Measurements from ENCODE around the gene TRRAP. TPM values are rescaled to one million over a fixed set of nuclear protein-coding genes. Genes with fewer than 3 reads are reported as not detected.
A peak's percentile ranks its signal among the peaks of the same experiment; 100 is the strongest.
"Not testable (repeated sequence)": the region's sequence is repeated elsewhere in the genome, so short reads cannot be mapped to it uniquely, and the experiment has no call there.

The TRRAP gene
- 48.7 TPM for polyA plus RNA-seq (ENCODE audit: insufficient read length)
- long read RNA-seq, donor 1: 0 reads
- long read RNA-seq, donor 2, partial matches to known transcripts: 9 of 9 reads
- long read RNA-seq, donor 2, other reads (novel, unspliced or antisense): 0 of 9 reads
- long read RNA-seq, donor 3: 0 reads
- long read RNA-seq, donor 4: 0 reads
- long read RNA-seq, donor 5, partial matches to known transcripts: 11 of 11 reads
- long read RNA-seq, donor 5, other reads (novel, unspliced or antisense): 0 of 11 reads
- long read RNA-seq, donor 6: 0 reads
- long read RNA-seq, donor 7, partial matches to known transcripts: 31 of 31 reads
- long read RNA-seq, donor 7, other reads (novel, unspliced or antisense): 0 of 31 reads
- long read RNA-seq, donor 8: 0 reads

DNA sequence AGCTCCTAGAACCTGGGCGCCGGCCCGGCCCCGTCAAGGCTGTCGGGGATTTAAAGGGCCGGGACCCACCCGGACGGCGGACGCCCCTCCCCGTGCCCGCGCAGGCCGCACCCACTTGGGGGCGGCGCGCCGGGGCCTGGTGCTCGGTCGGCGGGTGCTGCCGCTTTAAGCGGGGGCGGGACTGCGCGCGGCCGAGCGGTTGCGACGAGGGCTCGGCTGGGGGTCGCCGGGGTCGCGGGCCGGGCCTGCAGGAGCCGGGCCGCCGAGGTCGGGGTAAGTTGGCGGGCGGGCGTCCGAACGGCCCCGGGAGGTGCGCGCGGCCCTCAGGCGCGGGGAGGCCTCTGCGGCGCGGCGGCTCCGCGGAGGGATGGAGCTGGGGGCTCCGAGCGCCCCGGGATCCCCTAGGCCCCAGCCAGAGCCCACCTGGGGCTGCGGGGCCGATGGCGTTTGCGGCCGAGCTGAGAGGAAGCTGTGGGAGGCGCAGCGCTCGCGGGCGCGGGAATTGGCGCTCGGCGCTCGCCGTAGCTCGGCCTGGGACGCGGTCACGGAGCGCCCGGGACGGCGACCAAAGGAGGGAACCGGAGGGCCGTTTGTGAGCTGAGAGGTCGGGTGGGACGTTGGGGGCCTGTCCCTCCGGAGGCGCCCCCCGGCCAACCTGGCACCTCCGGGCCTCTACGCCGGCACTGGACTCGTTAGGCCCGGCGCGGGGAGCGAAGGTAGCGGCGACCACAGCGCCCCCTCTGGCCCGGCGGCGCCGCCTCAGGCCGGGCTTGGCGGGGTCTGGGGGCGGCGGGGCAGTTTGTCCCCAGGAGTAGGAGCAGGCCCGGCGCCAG lies at the start of gene TRRAP:
Gene TRRAP (plus strand): TSS at position 168 of the 833 bp plus-strand sequence. CDS start 2,619 bp downstream, outside the sequence.
- DNase-seq: peak; percentile 68

DNA sequence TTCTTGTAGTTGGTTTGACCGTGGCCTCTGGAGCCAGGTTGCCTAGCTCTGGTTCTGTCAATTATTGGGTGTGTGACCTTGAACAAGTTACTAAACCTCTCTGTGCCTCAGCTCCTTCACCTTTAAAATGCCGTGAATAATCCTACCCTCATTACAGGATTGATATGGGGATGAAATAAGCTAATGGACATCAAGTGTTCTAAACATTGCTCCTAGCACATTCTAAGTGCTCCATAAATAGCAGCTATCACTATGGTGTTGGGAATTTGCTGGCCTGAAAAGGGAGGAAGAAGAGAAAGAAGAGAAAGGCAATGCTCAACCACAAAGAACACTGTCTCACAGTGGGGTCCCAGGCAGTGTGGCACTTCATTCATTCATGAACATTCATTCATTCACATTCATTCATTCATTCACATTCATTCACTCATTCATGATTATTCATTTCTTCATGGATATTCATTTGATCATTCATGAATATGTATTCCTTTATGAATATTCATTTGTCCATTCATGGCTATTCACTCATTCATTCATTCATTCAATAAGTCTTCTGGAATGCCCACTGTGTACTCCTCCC lies 47.3 kb upstream of the TRRAP start:
- DNase-seq: no peak

DNA sequence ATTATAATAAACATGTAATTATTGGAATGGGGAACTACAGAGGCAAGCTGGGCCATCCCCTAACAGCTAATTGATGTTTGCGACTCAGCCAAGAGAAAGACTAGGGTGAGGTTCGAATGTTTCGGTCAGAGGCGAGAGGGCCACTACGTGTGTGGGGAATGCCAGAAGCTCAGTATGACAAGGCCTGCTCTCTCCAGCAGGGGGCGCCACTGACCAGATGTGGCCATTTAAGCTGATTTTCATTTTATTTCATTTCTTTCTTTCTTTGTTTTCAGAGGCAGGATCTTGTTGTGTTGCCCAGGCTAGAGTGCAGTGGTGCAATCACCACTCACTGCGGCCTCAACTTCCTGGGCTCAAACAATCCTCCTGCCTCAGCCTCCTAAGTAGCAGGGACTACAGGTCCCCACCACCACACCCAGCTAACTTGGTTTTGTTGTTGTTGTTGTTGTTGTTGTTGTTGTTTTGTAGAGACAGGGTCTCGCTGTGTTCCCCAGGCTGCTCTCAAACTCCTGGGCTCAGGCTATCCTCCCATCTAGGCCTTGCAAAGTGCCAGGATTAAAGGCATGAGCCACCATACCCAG lies 46.6 kb upstream of the TRRAP start:
- DNase-seq: no peak

DNA sequence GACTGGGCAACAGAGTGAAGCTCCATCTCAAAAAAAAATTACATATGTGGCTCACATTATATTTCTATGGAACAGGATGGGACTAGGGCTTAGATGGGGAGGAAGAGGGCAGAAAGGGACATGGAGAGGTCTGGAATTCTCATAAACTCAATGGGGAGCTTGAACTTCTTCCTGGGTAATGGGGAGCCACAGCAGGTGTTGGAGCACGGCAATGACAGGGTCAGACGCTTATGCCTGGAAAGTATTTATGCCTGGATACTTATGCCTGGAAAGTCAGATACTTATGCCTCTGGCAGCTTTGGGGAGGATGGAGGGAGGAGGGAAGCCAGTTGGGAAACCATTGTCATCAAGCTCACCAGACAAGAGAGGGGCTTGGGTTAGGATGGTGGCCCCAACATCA lies 45.3 kb upstream of the TRRAP start:
- DNase-seq: no peak

DNA sequence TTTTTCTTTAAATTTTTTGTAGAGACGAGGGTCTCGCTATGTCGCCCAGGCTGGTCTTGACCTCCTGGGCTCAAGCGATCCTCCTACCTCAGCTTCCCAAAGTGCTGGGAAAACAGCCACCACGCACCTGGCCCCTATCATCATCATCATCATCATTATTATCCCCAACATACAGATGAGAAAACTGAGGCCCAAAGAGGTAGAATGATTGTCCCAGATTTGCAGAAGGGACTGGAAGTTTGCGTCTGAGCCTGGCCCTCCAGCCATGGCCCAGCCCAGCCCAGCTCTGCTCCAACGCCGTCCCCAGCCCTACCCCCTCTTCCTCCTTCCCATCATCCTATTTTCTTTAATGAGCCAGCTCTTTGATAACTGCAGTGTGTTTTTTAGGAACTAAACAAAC lies 43.4 kb upstream of the TRRAP start:
- no peak for DNase-seq

DNA sequence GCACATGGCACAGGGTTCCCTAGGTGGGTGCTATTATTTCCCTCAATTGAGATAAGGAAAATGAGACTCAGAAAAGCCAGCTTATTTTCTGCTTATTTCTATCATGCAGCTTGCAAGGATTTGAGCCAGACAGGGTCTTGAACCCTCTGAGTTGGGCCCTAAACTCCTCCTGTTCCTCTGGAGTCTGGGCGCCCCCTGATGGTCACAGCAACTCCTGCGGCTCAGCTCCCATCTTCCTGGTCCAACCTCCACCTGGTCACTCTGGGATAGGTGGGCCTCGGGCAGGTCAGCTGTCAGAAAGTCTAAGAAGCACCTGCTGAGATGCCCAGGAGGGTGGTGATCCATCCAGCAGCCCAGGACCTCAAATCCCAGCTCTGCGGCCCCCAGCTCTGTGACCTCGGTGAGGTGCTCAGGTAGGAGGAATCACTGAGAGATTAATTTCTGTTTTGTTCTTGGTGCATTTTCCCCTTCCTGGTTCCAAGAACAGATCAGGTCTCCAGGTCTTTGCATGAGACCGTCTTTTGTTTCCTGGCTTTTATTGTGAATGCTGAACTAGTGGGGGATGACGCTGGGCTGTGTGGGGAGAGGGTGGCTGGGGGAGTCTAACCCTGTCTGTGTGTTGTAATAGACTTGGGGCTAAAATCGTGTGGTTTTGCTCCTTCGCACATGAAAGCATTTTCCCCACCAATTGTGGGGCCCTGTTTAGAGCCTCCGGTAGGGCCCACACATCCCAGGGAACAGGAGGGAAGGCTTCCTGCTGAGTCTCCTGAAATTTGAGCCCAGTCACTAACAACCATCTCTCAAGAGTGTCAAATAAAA lies 41.3 kb upstream of the TRRAP start:
- DNase-seq: peak; percentile 66

DNA sequence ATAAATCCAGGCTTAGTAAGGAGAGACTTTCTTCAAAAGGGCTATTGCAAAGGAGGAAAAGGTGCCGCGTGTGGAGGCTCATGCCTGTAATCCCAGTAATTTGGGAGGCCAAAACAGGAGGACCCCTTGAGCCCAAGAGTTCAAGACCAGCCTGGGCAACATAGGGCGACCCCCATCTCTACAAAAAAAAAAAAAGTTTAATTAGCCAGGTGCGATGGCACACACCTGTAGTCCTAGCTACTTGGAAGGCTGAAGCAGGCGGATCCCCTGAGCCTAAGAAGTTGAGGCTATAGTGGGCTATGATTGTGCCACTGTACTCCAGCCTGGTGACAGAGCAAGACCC lies 40.7 kb upstream of the TRRAP start:
- no peak for DNase-seq

DNA sequence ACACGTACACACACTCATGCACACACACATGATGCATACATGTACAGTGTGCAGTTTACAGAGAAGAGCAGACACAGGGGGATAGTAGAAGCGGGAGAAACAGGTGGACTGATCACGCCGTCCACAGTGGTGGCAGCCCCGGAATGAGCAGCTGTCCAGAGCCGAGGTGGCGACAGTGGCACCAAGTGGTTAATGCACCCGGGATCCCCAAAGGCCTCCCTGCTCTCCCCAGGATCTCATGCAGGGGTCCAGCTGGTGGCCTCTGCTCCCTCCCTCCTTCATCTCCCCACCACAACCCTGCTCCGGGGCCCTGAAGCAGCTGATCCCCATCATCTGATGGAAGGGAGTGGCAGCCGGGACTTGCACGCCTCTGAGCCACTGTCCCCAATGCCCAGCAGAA lies 38.2 kb upstream of the TRRAP start:
- DNase-seq: no peak

DNA sequence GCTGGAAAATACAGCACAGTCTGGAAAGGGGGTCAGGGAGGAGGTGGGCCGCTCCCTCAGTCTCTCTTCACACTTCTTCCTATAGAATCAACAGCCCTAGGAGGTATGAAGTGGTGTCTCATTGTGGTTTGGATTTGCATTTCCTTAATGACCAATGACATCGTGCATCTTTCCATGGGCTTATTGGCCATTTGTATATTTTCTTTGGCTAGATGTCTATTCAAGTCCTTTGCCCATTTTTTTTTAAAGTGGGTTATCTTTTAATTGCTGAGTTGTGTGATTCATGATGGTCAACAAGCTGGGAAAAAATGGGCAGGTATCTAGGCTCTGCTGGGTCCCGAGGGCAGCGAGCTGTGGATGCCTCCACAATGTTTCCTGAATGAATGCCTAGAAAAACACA lies 37.6 kb upstream of the TRRAP start:
- DNase-seq: no peak

DNA sequence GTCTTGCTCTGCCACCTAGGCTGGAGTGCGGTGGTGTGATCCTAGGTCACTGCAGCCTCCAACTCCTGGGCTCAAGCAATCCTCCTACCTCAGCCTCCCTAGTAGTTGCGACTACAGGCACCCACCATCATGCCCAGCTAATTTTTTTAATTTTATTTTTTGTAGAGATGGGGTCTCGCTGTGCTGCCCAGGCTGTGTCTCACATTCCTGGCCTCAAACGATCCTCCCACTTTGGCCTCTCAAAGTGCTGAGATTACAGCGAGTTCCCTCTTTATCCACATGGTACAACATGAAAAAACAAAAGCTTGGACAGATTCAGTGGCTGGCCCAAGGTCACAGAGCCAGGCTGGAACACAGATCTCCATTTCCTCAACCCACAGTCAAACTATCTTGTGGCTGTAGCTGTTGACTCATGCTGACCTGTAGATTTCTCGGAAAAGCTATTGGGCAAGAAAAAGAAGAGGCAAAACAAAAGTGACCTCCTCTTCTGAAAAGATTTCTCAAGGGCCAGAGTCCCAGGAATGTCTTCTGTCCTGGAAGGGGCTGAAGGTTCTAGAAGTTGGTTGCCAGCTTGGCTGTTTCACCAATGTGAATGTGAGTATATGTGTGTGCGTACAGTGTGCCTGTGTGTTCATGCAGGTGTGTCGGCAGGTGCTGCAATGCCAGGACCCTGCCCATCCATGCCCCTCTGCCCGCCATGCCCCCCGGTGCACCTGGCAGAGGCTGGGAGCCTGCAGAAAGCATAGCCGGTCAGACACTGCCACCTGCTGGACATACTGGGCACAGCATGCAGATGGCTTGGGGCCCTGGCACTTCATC lies 36.9 kb upstream of the TRRAP start:
- no peak for DNase-seq

DNA sequence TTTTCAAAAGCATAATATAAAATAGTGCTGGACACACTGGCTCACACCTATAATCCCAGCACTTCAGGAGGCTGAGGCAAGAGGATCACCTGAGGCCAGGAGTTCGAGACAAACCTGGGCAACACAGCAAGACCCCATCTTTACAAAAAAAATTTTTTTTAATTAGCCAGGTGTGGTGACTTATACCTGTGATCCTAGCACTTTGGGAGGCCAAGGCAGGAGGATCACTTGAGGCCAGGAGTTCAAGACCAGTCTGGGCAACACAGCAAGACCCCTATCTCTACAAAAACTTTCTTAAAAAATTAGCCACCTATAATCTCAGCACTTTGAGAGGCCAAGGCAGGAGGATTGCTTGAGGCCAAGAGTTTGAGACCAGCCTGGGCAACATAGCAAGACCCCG lies 35.8 kb upstream of the TRRAP start:
- not testable (repeated sequence) for DNase-seq

DNA sequence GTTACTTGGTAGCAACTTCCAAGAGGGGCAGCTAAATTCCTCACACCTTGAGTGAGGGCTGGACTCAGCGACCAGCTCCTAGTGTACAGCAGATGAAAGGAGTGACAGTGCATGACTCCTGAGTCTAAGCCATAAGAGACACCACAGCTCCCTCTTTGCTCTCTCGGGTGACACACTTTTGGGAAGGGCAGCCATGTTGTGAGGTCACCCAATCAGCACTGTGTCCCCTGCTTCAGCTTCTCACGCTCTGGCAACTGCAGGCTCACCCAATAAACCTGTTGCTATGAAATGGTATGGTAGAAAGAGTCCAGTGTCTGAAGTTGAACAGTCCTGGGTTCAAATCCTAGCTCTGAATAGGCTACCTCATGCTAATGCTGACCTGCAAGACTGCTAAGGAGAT lies 29.4 kb upstream of the TRRAP start:
- no peak for DNase-seq

DNA sequence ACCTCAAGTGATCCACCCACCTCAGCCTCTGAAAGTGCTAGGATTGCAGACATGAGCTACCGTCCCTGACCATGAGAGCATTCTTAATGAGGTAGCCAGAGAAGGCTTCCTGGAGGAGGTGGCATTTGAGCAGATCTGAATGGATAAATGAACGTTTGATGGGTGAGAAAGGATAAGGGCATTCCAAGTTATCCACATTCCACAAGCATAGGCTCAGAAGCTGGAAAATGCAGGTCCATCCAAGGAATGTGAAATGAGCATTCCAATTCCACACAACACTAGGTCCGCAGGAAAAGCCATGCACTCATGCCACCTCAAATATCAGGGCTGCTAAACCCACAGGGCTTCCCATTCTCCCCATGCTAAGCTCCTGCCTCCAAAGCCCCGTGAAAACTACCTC lies 25.5 kb upstream of the TRRAP start:
- no peak for DNase-seq

DNA sequence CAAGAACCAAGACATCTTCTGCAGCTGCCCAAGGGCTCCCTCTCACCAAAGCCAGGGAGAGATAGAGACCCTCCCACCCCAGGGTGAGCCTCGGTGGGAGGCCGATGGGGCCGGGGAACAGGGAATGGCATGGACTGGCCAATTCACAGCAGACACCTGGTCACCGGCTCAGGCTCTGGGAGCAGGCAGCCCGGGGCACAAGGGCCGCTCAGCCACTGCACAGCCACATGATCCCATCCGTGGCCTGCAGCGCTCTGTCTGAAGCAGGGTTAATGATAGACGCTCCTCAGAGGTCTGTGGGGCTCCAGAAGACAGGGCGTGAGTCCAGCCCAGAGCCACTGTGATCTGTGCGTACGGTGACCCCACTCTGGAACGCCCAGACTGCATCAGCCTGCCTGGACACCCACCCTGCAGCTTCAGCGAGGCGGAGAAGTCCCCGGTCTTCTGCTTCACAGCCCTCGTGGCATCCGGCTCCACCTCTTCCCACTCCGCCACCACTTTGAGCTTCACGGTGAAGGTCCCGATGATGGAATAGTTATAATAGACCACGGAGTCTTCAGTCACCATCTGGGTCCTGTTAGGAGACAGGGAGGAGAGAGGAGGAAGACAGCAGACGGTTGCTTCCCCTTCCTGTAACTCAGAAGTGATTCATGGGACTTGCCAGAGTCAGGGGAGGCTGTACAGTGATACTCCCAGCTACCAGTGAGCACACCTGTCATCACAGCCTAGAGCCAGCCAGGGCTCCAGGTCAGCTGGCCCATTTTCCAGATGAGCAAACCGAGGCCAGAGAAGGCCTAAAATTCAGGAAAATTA lies 22.5 kb upstream of the TRRAP start:
- no peak for DNase-seq

DNA sequence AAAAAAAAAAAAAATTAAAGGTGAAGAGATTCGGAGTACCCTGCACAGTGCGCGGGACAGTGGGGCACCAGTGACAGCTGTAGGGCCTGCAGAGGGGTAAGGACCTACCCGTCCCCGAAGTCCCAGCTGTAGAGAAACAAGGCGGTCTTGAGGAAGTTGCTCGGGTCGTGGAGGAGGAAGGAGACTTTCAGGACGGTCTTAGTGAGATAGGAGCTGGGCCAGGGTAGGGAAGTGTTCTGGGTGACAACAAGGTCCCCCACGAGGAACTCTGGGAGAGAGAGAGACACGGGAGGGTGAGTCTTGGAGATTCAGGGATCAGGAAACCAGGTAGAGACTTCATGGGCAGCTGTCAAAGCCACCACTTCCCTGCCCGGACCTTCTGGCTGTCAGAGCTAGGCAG lies 18.3 kb upstream of the TRRAP start:
- no peak for DNase-seq

DNA sequence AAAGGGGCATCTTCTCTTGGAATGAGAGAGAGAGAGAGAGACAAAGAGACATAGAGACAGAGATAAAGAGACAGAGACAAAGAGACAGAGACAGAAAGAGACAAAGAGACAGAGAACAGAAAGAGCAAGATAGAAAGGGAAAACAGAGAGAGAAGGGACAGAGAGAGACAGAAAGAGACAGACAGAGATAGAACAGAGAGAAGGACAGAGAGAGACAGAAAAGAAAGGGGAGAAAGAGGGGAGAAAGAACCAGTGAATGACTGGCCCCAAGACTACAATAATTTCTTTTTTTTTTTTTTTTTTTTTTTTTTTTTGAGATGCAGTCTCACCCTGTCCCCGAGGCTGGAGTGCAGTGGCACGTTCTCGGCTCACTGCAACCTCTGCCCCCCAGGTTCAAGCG lies 16.1 kb upstream of the TRRAP start:
- no peak for DNase-seq

DNA sequence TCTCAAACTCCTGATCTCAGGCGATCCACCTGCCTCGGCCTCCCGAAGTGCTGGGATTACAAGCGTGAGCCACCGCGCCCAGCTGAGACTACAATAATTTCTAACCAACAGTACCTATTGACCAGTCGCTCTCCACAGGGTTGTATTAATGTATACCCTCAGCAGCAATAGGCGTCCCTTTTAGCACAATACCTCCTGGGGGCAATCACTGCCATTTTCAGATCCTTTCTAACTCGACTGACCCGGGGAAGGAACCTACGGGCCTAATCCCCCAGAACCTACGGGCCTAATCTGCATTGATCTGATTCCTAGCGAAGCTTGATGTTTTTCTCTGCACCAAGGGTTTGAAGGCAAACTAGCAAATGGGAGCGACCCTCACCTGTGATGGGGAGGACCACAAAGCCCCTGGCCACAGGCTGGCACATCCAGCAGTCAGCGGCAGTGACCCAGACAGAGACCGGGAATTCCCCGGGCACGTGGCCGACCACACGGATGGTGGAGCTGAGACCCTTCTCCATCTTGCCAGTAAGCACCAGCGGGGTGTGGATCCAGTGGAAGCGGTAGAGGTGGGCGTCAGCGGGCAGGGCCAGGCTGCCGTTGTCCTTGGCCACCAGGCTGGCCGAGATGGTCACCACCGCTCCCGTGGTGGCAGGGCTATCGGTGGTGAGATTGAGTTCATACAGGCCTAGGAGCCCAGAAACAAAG lies 15.5 kb upstream of the TRRAP start:
- no peak for DNase-seq

DNA sequence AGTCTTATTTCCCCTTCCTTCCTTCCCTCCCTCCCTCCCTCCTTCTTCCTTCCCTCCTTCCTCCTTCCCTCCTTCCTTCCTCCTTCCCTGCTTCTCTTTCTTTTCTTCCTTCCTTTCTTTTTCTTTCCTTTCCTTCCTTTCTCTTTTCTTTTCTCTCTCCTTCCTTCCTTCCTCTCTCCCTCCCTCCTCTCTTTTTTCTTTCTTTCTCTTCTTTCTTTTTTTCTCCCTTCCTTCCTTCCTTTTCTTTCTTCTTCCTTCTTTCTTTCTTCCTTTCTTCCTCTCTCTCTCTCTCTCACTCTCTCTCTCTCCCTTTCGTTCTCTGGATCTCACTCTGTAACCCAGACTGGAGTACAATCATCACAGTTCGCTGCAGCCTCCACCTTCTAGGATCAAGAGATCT lies 14.7 kb upstream of the TRRAP start:
- DNase-seq: no peak

DNA sequence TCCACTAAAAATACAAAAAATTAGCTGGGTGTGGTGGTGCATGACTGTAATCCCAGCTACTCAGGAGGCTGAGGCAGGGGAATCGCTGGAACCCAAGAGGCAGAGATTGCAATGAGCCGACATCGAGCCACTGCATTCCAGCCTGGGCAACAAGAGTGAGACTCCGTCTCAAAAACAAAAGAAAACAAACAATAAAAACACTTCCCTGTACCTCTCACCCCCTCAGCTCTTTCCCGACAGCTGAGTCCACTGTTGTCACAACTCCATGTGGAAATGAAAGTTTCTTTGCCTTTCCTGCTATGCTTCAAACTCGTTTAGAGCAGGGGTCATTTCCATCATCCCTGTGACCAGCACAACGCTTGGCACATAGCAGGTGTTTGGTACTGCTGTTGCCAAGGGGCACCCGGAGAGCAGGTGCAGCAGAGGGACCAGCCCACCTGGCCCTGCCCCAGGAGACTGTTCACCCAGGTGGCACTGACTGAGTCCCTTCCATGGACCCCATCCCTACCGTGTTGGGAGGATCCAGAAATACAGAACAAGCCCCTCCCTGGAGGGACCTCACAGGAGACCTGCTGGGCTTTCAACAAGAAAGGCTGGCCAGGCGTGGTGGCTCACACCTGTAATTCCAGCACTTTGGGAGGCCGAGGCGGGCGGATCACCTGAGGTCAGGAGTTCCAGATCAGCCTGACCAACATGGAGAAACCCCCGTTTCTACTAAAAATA lies 13.4 kb upstream of the TRRAP start:
- no peak for DNase-seq

All from left kidney (tissue), 8 donors.